ENCODE measurements around the gene ATG13. TPM values are rescaled to one million over a fixed set of nuclear protein-coding genes. Genes with fewer than 3 reads are reported as not detected.

The ATG13 gene
- total RNA-seq, 1 experiment from 2014 or later, result 69.2 TPM

GRCh38 chr11:46722566-46723358 is 105.4 kb downstream of the ATG13 start (continued):
- TF ChIP-seq EZH2phosphoT487 (IDR thresholded peaks at IDR 0.05; ENCODE audit: borderline replicate concordance) (no peak), RAD21 (IDR thresholded peaks at IDR 0.05; ENCODE audit: low read depth) (no peak), ZNF274 (IDR thresholded peaks at IDR 0.05; ENCODE audit: low read depth, low read length) (no peak), SIN3A (IDR thresholded peaks at IDR 0.05; ENCODE audit: low read depth) (no peak), FOSL1 (IDR thresholded peaks at IDR 0.05; ENCODE audit: low read depth) (no peak), ZFX (IDR thresholded peaks at IDR 0.05) (no peak)

GRCh38 chr11:46723359-46723680 is 106.0 kb downstream of the ATG13 start:
- DNase-seq (ENCODE audit: low read depth, low spot score), result no peak
- Histone ChIP-seq H3K4me2 (ENCODE audit: low read length) (no peak overlapping the region), H3K27me3 (ENCODE audit: insufficient read depth, low read length) (no peaks in the 10 kb centered on the region), H3K9me2 (ENCODE audit: insufficient read depth) (no peaks in the 10 kb centered on the region), H3K9me3 (ENCODE audit: control insufficient read depth in 1 of 2, insufficient read depth in 1 of 2, low read depth in 1 of 2, low read length in 2 of 2) (no peaks in the 10 kb centered on the region), H2AFZ (ENCODE audit: low read depth, low read length, poor library complexity, severe bottlenecking) (no peak overlapping the region), H4K20me1 (ENCODE audit: insufficient read depth) (no peaks in the 10 kb centered on the region), H3K79me2 (ENCODE audit: insufficient read depth, low read length) (no peaks in the 10 kb centered on the region), H3K4me3 (replicated peaks in 1 of 2; ENCODE audit: low read depth in 1 of 2, low read length in 2 of 2) (no peak overlapping the region), H3K4me1 (ENCODE audit: control insufficient read depth in 1 of 2, insufficient read depth in 2 of 2, low read length in 2 of 2) (peaks cover 0 to 4% of the 10 kb centered on the region in 2 experiments; a peak in 3 of 4 replicates), H3K36me3 (ENCODE audit: control insufficient read depth in 1 of 2, insufficient read depth in 2 of 2, low read length in 2 of 2) (no peaks in the 10 kb centered on the region), H3K27ac (ENCODE audit: low read depth, low read length) (no peak overlapping the region), H3K9ac (ENCODE audit: low read length) (no peak overlapping the region)
- ATAC-seq, result no peak
- BruUV-seq (replicated peaks), result no TSS peak
- POLR2A ChIA-PET, result no interaction called here
- TF ChIP-seq SRF (IDR thresholded peaks at IDR 0.05; ENCODE audit: low read depth) (no peak), ZBTB33 (IDR thresholded peaks at IDR 0.05; ENCODE audit: extremely low read depth, insufficient replicate concordance, low read length) (no peak), EZH2 (IDR thresholded peaks at IDR 0.05) (no peak), REST (IDR thresholded peaks at IDR 0.05; ENCODE audit: low read depth) (no peak), FOSL1 (IDR thresholded peaks at IDR 0.05; ENCODE audit: low read depth) (no peak), POLR2A (IDR thresholded peaks at IDR 0.05; ENCODE audit: borderline replicate concordance, extremely low read depth, insufficient read depth, insufficient read length) (no peak), ZFX (IDR thresholded peaks at IDR 0.05) (no peak), TCF7L2 (IDR thresholded peaks at IDR 0.05; ENCODE audit: borderline replicate concordance, extremely low read depth, insufficient read depth, insufficient read length) (no peak), CBX3 (IDR thresholded peaks at IDR 0.05; ENCODE audit: low read depth) (no peak), ATF3 (IDR thresholded peaks at IDR 0.05) (no peak), JUND (IDR thresholded peaks at IDR 0.05) (no peak), SP1 (IDR thresholded peaks at IDR 0.05; ENCODE audit: low read depth) (no peak), MAX (IDR thresholded peaks at IDR 0.05) (no peak), ZNF274 (IDR thresholded peaks at IDR 0.05; ENCODE audit: low read depth, low read length) (no peak)
- CTCF ChIA-PET, result no interaction called here
- intact Hi-C loops (cut with micrococcal nuclease), result no loop called here
- RAD21 ChIA-PET (ENCODE audit: low non-redundant PET in 1 of 2, low total read pairs in 2 of 2, uncharacterized antibody in 2 of 2, unreplicated experiment in 2 of 2), result no interaction called here
